Measurements from ENCODE around the gene TRIM52. TPM values are rescaled to one million over a fixed set of nuclear protein-coding genes. Genes with fewer than 3 reads are reported as not detected.

Gene TRIM52
- total and polyA plus RNA-seq, 9 of the 15 experiments (the other 6 are each of a cell fraction or from before 2014, with no cell fraction given), result 3.3 to 21.9 (median 13.5) TPM

GRCh38 chr5:181281077-181281983 is 20.4 kb upstream of the TRIM52 start (continued):
- TF ChIP-seq CHAMP1 (IDR thresholded peaks at IDR 0.05), result no peak; the same call in 1 of the 2 replicates
- TF ChIP-seq ERF (CRISPR knock-in tag; IDR thresholded peaks at IDR 0.05), result 0 out of 2 replicates have a peak, but pooled peaks have one; percentile 6
- TF ChIP-seq STAG1 (CRISPR knock-in tag; IDR thresholded peaks at IDR 0.05; ENCODE audit: borderline replicate concordance), result no peak
- no peak for TF ChIP-seq CAMTA2 (CRISPR knock-in tag; conservative IDR thresholded peaks at IDR 0.05)
- TF ChIP-seq FUS (optimal IDR thresholded peaks at IDR 0.05; ENCODE audit: low read depth, low read length), result no peak
- no peak for TF ChIP-seq IFI16 (CRISPR knock-in tag; IDR thresholded peaks at IDR 0.05)
- no peak for TF ChIP-seq TFAM (CRISPR knock-in tag; conservative IDR thresholded peaks at IDR 0.05)
- no peak for TF ChIP-seq SMAD2 (IDR thresholded peaks at IDR 0.05; ENCODE audit: low read depth, low read length)
- TF ChIP-seq EHMT2 (IDR thresholded peaks at IDR 0.05), result peak; percentile 73; the same call in 1 of the 2 replicates
- TF ChIP-seq RBM25 (IDR thresholded peaks at IDR 0.05; ENCODE audit: low read depth, low read length, severe bottlenecking), result peak; percentile 27
- TF ChIP-seq RNF219 (CRISPR knock-in tag; IDR thresholded peaks at IDR 0.05), result no peak
- TF ChIP-seq ADNP (tag; IDR thresholded peaks at IDR 0.05), result no peak
- TF ChIP-seq ZNF184 (CRISPR knock-in tag; IDR thresholded peaks at IDR 0.05), result no peak
- TF ChIP-seq ZNF277 (CRISPR knock-in tag; IDR thresholded peaks at IDR 0.05; ENCODE audit: borderline replicate concordance), result no peak
- no peak for TF ChIP-seq ZKSCAN8 (CRISPR knock-in tag; IDR thresholded peaks at IDR 0.05)
- no peak for TF ChIP-seq CTCF (IDR thresholded peaks at IDR 0.05 in 2 of 3, conservative IDR thresholded peaks at IDR 0.05 in 1 of 3; ENCODE audit: insufficient read depth in 2 of 3, low read depth in 1 of 3, low read length in 3 of 3)
